GM12874 (cell line): ENCODE measurements around the gene EPYC.

Experiments used
- CTCF ChIP-seq: IDR thresholded peaks from 2 replicates; pipeline ENCODE4 v1.5.1; 2011; ENCODE audit warnings: low read depth, mild to moderate bottlenecking, control low read depth, low read length, moderate library complexity; ENCODE audit not compliant: insufficient read depth

Gene EPYC

GRCh38 chr12:91004872-91005271 is at the start of gene EPYC:
Gene EPYC, minus strand, starts transcription at chr12:91004972. Its CDS starts 2,407 bp downstream, at chr12:91002565.
- no peak for TF ChIP-seq CTCF

- TF ChIP-seq CTCF, result no peak
Measured at GRCh38 chr12:91053951-91054715, 49.4 kb upstream of the EPYC start.

- no peak for TF ChIP-seq CTCF
Measured at GRCh38 chr12:91052026-91052425, 47.3 kb upstream of the EPYC start.

GRCh38 chr12:91044586-91044985 is 39.8 kb upstream of the EPYC start:
- no peak for TF ChIP-seq CTCF

GRCh38 chr12:91043408-91043807 is 38.6 kb upstream of the EPYC start:
- no peak for TF ChIP-seq CTCF

- no peak for TF ChIP-seq CTCF
Measured at GRCh38 chr12:91040096-91040755, 35.5 kb upstream of the EPYC start.

- no peak for TF ChIP-seq CTCF
Measured at GRCh38 chr12:91037276-91037675, 32.5 kb upstream of the EPYC start.
